KOPT-K1 (cell line): ENCODE results near the gene PTGES3L.

Experiments
- H3K27ac ChIP-seq: fragments of 200-600 bp; sonication (generic); 2 replicates; pipeline ENCODE4 v1.5.1; 2016; ENCODE audit warnings: antibody characterized with exemption, mild to moderate bottlenecking, low read depth, low read length; ENCODE audit not compliant: poor library complexity, severe bottlenecking
- H3K36me3 ChIP-seq: fragments of 200-600 bp; sonication (generic); 2 replicates; pipeline ENCODE4 v1.5.1; 2017; ENCODE audit warnings: antibody characterized with exemption, mild to moderate bottlenecking, low read length, moderate library complexity; ENCODE audit not compliant: insufficient read depth
- H3K9me3 ChIP-seq: fragments of 200-600 bp; sonication (generic); 2 replicates; pipeline ENCODE4 v1.5.1; 2017; ENCODE audit warnings: antibody characterized with exemption, low read length, mild to moderate bottlenecking; ENCODE audit not compliant: insufficient read depth, poor library complexity, severe bottlenecking

Gene PTGES3L

DNA sequence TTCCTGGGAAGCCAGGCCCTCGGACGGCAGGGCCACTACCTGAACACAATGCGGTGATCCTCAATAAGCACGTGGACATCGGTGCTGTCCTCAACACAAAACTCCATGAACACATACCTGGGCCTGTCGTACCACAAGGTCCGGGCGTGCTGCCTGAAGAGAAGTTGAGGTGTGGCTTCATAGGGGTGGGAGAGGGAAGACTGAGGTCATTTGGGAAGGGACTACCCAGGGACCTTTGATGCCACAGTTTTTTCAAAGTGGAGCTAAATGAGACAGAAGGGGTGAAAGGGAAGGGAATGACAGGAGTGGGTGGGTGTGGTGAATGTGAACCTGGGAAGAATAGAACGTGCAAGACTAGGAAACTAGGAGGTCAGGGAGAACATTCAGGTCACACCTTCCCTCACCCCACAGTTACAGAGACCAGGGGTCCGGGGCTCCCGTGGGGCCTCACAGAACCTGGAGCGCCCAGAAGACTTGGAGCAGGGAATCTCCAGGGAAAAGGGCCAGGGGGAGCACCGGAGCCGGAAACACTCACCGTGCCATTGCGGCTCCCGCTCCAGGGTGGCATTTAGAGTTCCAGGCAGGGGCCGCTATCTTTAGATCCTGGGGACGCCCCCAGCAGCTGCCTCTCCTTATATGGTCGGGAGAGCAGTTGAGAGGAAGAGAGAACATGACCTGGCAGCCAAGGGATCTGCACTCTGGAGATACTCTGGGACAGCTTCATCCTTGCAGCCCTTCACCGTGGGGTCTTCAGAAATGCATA is at the start of gene PTGES3L:
PTGES3L (minus strand) TSS at position 570 of the 763 bp plus-strand sequence; CDS start at position 543, 27 bp downstream.
- H3K36me3 ChIP-seq = peaks cover 26% of the 10 kb centered on the region
- peak within 1 kb of the TSS; percentile 78 for H3K27ac ChIP-seq
- H3K9me3 ChIP-seq = no peaks in the 10 kb centered on the region

DNA sequence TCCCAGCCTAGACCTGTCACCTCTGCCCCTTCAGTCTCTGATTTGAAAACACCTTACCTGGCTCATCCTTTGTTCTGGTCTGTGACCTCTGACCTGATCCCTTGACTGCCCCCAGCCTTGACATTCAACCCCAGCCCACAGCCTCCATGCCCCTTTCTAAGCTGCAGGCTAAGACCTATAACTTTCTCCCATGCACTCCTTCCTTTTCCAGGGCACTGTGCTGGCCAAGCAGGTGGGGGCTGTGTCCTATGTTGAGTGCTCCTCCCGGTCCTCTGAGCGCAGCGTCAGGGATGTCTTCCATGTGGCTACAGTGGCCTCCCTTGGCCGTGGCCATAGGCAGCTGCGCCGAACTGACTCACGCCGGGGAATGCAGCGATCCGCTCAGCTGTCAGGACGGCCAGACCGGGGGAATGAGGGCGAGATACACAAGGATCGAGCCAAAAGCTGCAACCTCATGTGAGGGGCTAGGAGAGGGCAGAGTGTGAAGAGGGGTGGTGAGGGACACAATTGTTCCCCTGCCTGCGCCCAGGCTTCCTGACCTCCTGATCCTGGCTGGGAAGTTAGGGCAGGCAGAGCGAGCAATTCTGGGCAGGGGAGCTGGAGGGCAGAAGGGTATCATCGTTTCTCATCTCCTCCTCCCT is 48.5 kb upstream of the PTGES3L start:
- H3K36me3 ChIP-seq = no peaks in the 10 kb centered on the region
- H3K9me3 ChIP-seq = no peaks in the 10 kb centered on the region
- H3K27ac ChIP-seq = no peak overlapping the region

DNA sequence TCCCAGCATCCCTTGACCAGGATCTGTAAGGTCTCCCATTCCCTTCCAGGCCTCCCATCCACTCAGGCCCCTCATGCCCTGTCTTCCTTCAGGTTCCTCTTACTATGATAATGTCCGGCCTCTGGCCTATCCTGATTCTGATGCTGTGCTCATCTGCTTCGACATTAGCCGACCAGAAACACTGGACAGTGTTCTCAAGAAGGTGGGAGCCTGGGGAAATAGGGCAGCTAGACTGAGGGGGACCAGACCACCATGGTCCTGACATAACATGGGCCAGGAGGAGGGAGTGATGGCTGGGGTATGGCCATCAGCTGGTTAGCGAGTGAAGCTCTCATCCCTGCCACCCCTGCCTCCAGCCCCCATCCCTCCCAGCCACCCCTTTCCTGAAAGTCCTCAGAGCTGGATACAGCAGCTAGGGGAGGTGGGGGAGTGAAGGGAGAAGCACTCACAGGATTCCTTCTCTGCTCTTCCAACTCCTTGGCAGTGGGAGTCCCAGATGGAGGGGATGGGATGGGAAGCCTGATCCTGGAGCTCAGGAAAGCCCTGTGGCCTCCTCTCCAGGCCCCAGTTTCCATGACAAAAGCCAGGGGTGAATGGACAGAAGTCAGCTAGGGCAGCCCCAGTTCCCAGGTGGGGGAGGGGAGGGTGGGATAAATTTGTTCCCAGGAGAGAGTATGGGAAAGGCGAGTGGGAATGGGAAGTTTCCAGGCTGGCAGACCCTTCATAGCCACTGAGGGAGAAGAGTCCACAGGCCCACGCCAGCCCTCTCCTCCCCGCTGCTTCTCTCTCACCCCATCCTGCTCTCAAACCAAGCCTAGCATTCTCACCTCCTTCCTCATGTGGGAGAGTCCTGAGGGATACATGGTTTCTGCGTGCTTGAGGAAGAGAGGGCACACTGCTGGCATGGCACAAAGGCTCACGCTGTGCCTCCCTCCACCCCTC is 47.5 kb upstream of the PTGES3L start:
- H3K36me3 ChIP-seq = no peaks in the 10 kb centered on the region
- no peak overlapping the region for H3K27ac ChIP-seq
- H3K9me3 ChIP-seq = no peaks in the 10 kb centered on the region

DNA sequence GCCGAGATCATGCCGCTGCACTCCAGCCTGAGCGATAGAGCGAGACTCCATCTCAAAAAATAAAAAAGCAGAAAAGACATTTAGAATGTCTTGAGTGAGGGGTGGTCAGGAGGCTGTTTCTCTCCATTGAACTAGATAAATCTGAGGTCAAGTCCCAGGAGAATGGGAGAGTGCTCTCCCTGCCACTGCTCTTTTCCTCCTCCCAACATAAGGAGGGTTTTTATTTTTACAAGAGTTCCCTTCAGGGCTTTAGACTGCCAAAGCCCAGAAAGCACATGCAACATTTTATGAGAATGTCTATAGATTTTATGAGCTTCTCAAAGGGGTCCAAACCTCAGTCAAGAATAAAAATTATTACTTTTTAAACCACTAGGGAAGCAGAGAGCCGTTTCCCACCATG is 46.7 kb upstream of the PTGES3L start:
- no peaks in the 10 kb centered on the region for H3K36me3 ChIP-seq
- no peaks in the 10 kb centered on the region for H3K9me3 ChIP-seq
- no peak overlapping the region for H3K27ac ChIP-seq

DNA sequence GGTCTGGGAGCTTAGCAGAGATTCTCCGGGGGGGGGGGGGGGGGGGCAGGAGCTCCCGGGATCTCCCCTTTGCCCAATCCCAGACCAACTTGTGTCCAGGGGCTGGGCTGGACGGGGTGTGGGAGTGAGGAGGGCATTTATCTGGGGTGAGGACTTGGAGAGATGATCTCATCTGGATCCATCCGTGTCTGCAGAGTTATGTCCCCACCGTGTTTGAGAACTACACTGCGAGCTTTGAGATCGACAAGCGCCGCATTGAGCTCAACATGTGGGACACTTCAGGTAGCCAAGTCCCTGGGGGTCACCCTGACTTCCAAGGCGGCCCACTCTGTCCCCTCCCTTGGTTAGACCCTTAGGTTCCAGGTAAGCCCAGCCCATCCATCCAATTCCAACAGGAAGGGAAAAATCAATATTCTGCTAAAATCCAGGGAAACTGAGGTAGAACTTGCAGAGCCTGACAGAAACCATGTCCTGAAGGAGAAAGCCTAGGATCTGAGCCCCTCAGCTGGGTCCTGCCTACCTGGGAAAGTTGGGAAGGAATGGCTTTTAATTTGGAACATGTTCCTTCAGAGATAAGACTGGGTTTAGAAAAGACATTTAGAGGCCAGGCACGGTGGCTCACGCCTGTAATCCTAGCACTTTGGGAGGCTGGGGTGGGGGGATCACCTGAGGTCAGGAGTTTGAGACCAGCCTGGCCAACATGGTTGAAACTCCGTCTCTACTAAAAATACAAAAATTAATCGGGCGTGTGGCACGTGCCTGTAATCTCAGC is 46.1 kb upstream of the PTGES3L start:
- H3K36me3 ChIP-seq = no peaks in the 10 kb centered on the region
- H3K27ac ChIP-seq = no peak overlapping the region
- H3K9me3 ChIP-seq = no peaks in the 10 kb centered on the region

DNA sequence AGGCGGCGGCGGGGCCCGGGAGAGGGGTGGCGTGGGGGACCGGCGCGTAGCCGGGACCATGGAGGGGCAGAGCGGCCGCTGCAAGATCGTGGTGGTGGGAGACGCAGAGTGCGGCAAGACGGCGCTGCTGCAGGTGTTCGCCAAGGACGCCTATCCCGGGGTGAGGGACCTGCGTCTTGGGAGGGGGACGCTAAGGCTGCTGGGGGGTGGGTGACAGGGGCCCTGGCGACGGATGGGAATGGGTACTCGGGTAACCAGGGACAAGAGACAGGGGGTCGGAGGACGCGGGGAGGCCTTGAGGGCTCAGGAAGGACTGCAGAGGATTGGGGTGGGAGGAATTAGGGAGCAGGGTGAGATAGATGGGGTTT is 45.4 kb upstream of the PTGES3L start:
- H3K9me3 ChIP-seq = no peaks in the 10 kb centered on the region
- H3K36me3 ChIP-seq = no peaks in the 10 kb centered on the region
- H3K27ac ChIP-seq = no peak overlapping the region

DNA sequence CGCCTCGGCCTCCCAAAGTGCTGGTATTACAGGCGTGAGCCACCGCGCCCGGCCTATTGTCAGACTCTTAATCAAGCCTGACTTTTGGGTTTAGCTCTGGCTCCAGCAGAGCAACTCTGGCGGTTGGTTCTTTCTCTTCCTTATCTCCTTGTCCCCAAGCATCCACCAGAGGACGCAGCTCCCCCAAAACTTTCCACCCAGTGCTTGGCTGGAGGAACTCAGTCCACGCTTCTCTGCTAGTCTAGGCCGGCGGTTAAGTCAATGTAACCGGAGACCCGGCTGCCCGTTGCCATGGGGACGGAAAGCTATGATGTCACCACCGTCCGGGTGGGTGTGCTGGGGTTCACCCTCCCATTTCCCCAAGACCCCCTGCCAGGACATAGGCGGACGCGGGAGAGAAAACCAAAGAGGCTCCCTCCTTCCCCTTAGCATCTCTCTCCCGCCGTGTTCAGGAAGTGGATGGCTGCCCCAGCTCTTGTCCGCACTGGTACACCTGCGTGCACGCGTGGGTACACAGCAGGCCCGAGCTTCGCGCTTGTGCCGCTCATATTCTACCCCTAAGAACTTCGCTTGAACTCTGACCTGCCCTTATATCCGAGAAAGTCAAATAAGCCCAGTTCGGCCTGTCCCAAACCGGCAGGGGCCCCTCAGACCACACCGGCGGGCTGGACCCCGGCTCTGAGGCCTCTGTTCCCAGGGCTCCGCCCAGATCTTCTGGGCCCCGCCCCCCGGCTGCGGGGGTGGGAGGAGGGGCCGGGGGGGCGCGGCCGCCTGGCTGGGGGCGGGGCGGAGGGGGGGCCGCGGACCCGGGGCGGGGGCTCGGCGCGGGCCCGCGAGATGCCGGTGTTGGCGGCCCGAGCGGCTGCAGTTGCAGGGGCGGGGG is 44.8 kb upstream of the PTGES3L start, which contains the start of gene RND2:
RND2 (plus strand) TSS at position 825 of the 883 bp plus-strand sequence. CDS start 117 bp downstream, outside the sequence.
- H3K9me3 ChIP-seq = no peaks in the 10 kb centered on the region
- H3K36me3 ChIP-seq = no peaks in the 10 kb centered on the region
- peak within 1 kb of the TSS; percentile 39 for H3K27ac ChIP-seq

DNA sequence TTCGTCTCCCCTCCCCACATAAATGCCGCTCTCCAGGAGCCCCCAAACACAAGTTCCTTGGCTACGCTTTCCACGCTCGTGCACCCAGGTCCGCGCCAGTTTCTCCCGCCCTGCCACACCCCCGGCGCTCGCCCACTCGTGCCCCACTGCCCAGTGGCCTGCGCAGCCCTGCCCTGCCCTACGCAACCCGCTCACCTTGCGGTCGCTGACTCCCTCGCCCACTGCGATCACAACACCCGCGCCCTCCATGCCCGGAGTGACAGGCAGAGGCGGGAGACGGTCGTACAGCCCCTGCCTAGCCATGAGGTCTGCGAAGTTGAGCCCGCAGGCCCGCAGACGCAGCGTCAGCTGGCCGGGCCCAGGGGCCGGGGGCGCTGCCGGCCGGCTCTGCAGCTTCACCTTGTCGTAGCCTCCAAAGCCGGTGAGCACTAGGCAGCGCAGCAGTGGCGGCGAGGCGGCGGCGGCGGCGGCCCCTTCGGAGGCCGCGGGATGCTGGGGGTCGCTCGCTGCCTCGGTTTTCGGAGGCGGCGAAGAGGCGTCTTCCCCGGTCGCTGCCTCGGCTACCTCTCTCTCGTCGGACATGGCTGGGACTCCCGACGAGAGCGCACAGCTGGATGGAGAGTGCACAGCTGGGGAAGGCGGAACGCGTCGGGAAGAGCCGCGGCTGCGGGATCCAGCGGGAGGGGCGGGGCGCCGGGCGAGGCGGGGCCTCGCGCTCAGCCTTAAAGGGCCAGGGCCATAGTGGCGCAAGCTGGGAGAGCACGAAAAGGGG is 42.0 kb upstream of the PTGES3L start, which contains the start of gene VAT1:
VAT1 (minus strand) TSS at position 645 of the 772 bp plus-strand sequence; CDS start at position 582, 63 bp downstream.
- Histone ChIP-seq H3K9me3 (no peaks in the 10 kb centered on the region), H3K27ac (peak within 1 kb of the TSS; percentile 81), H3K36me3 (peaks cover 6% of the 10 kb centered on the region)

DNA sequence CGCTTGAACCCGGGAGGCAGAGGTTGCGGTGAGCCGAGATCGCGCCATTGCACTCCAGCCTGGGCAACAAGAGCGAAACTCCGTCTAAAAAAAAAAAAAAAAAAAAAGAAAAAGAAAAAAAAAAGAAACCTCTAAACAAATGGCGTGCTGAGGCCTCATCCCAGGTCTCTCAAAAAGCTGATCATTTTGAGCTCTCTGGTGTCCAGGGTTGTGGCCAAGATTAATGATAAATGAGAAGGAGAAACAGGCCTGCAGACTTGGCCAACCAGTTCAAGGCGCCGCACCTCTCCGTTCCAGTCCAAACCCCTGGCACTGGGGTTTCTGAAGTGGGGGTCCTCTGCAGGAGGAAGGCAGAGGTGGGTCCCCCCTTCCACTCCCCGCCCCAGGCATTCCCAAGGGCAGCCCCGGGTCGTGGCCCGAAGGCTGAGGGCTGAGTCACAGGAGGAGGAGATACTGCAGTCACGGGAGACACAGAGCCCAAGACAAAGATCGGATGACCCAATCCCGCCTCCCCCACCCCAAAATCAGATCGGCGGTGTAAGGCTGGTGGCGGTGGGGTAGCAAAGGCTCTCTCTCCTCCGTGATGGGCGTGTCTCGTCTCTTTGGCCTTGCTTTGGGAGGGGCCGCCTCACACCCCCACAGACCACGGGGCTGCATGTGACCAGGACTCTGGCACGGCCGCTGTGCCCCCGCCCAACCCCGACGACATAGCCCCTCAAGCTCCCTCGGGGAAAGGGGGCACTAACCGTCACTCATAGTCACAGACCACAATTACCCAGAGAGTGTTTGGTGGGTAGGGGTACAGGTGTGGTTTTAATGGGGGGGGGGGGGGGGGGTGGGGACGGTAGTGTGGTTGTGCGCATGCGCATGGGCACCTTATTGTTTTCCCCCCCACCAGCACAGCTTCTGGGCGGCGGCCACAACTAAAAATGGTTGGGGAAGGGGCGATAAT is 41.2 kb upstream of the PTGES3L start:
- Histone ChIP-seq H3K36me3 (peaks cover 12% of the 10 kb centered on the region), H3K27ac (peak overlapping the region; percentile 81), H3K9me3 (no peaks in the 10 kb centered on the region)

DNA sequence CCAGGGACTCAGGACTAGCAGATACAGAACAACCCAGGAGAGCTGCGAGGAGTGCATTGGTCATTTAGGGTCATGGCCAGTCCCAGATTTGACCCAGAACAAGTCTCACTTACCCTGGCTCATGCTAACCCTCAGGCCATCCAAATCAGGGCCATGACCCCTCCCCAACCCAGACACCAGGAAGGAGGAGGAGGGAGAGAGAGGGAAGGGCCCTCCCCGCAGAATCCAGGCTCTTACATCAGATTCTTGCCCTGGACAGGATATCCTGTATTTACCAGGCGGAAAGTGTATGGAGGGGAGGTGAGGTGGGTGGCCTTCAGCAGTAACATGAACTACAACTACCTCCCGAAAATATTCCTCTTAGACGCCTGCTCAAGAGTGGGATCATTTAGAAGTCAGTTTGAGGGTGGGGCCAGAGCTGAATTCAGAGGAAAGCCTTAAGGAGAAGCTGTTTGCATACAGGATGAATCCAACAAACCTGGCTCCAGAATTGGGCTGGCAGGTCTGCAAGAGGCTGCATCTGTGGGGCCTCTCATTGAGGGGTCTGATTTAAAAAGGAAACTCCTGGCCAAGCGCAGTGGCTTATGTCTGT is 40.2 kb upstream of the PTGES3L start:
- Histone ChIP-seq H3K27ac (peak overlapping the region; percentile 70), H3K9me3 (no peaks in the 10 kb centered on the region), H3K36me3 (peaks cover 21% of the 10 kb centered on the region)

DNA sequence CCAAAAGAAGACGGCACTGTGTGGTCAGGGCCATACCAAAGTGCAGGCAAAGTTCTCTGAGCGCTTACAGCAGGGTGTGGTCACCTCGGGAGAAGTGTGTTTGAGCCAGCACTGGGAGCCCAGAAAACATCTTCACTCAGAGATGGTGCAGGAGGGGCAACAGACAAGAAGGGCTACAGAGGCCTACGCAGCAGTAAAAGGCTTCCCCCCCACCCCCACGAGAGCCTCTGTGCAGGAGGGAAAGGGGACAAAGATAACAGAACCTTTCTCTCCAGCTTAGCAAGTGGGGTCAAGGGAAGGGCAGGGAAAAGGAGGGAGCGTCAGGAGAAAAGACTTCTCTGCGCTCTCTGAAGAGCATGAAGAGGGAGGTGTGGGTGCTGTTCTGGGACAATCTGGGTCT is 39.5 kb upstream of the PTGES3L start:
- Histone ChIP-seq H3K9me3 (no peaks in the 10 kb centered on the region), H3K36me3 (peaks cover 28% of the 10 kb centered on the region), H3K27ac (peak overlapping the region; percentile 70)

DNA sequence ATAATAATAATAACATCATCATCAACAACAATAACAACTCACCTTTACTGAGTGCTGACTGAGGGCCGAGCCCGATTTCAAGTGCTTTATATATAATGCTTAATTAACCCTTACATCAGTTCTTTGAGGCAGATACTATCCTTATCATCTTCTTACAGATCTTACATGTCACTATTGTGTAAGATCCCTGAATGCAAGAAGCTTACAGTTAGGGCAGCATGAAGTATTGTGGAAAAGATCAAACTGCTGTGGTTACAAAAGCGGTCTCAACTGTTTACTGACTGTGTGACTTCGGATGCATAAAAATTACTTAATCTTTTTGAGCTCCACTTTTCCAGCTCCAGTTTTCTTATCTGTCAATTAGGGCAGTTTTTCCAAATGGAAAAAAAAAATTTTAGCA is 39.1 kb upstream of the PTGES3L start:
- H3K36me3 ChIP-seq = peaks cover 33% of the 10 kb centered on the region
- H3K9me3 ChIP-seq = no peaks in the 10 kb centered on the region
- H3K27ac ChIP-seq = peak overlapping the region; percentile 70
